Activated T-cell treated with anti-CD3 and anti-CD28 coated beads, Interleukin-2, amount 50 U/mL, for 4 hours (primary cell): ENCODE data around the gene GMPPA. TPM values are rescaled to one million over a fixed set of nuclear protein-coding genes. Genes with fewer than 3 reads are reported as not detected.
A peak's percentile ranks its signal among the peaks of the same experiment; 100 is the strongest.

Experiments used
- ATAC-seq, 2 donors: fragments of 200-7000 bp; cut with Tn5 transposase; one replicate each; pipeline ENCODE4 v1.10.0; 2021
- DNase-seq: peaks from one replicate; pipeline ENCODE4 v3.0.0-alpha.2; 2020
- H3K27me3 Mint-ChIP-seq: one replicate; pipeline ENCODE4 v1.8.0; 2021; ENCODE audit warnings: low read depth, mixed read lengths
- H3K36me3 Mint-ChIP-seq: one replicate; pipeline ENCODE4 v1.8.0; 2022; ENCODE audit warnings: mixed read lengths; ENCODE audit not compliant: insufficient read depth
- H3K4me1 Mint-ChIP-seq: one replicate; pipeline ENCODE4 v1.8.0; 2021; ENCODE audit warnings: low read depth, mixed read lengths
- H3K4me3 Mint-ChIP-seq: one replicate; pipeline ENCODE4 v1.8.0; 2021; ENCODE audit warnings: mild to moderate bottlenecking, moderate library complexity, mixed read lengths
- H3K9me3 Mint-ChIP-seq: one replicate; pipeline ENCODE4 v1.8.0; 2021; ENCODE audit warnings: mixed read lengths
- total RNA-seq, 3 donors: library from RNA; stranded (reverse); gene quantifications; one replicate each; pipeline ENCODE4 v1.2.1, GENCODE V29; 2021

GMPPA gene
- total RNA-seq, 3 donors from 2014 or later: 36.8 to 47.9 (median 46.7) TPM

GRCh38 chr2:219499058-219499307 lies 292 bp downstream of the GMPPA start:
- Mint-ChIP-seq H3K27me3 (peaks cover 36% of the 10 kb centered on the region), H3K36me3 (peaks cover 15% of the 10 kb centered on the region), H3K4me1 (peaks cover 31% of the 10 kb centered on the region), H3K9me3 (no peaks in the 10 kb centered on the region), H3K4me3 (peak overlapping the region; percentile 98)
- DNase-seq (no peak), ATAC-seq (no peak)

- ATAC-seq (no peak), DNase-seq (no peak)
- Mint-ChIP-seq H3K4me1 (peaks cover 31% of the 10 kb centered on the region), H3K9me3 (no peaks in the 10 kb centered on the region), H3K27me3 (peaks cover 30% of the 10 kb centered on the region), H3K4me3 (peak overlapping the region; percentile 98), H3K36me3 (peaks cover 21% of the 10 kb centered on the region)
Observed at GRCh38 chr2:219499555-219499954, 864 bp downstream of the GMPPA start.

GRCh38 chr2:219500135-219500534 lies 1.4 kb downstream of the GMPPA start:
- Mint-ChIP-seq H3K36me3 (peaks cover 27% of the 10 kb centered on the region), H3K4me1 (peaks cover 31% of the 10 kb centered on the region), H3K4me3 (peak overlapping the region; percentile 98), H3K27me3 (peaks cover 24% of the 10 kb centered on the region), H3K9me3 (no peaks in the 10 kb centered on the region)
- ATAC-seq: no peak
- no peak for DNase-seq

- ATAC-seq (no peak), DNase-seq (no peak)
- Mint-ChIP-seq H3K36me3 (peaks cover 40% of the 10 kb centered on the region), H3K4me1 (peaks cover 28% of the 10 kb centered on the region), H3K9me3 (no peaks in the 10 kb centered on the region), H3K27me3 (peaks cover 12% of the 10 kb centered on the region), H3K4me3 (no peak overlapping the region)
Observed at GRCh38 chr2:219501849-219502248, 3.2 kb downstream of the GMPPA start.

- Mint-ChIP-seq H3K4me1 (peaks cover 23% of the 10 kb centered on the region), H3K27me3 (peaks cover 9% of the 10 kb centered on the region), H3K36me3 (peaks cover 43% of the 10 kb centered on the region), H3K4me3 (no peak overlapping the region), H3K9me3 (no peaks in the 10 kb centered on the region)
- DNase-seq: no peak
- no peak for ATAC-seq
Observed at GRCh38 chr2:219502618-219503017, 3.9 kb downstream of the GMPPA start.

- Mint-ChIP-seq H3K36me3 (peaks cover 36% of the 10 kb centered on the region), H3K4me3 (no peak overlapping the region), H3K4me1 (peaks cover 11% of the 10 kb centered on the region), H3K27me3 (peaks cover 15% of the 10 kb centered on the region), H3K9me3 (no peaks in the 10 kb centered on the region)
- no peak for DNase-seq
- ATAC-seq: no peak
Observed at GRCh38 chr2:219505585-219505984, 6.9 kb downstream of the GMPPA start.

GRCh38 chr2:219506153-219506801 lies 7.6 kb downstream of the GMPPA start:
- Mint-ChIP-seq H3K9me3 (no peaks in the 10 kb centered on the region), H3K4me1 (peaks cover 11% of the 10 kb centered on the region), H3K27me3 (peaks cover 21% of the 10 kb centered on the region), H3K4me3 (no peak overlapping the region), H3K36me3 (peaks cover 36% of the 10 kb centered on the region)
- DNase-seq (no peak), ATAC-seq (no peak)

- peaks cover 35% of the 10 kb centered on the region for H3K36me3 Mint-ChIP-seq
- H3K27me3 Mint-ChIP-seq: peaks cover 27% of the 10 kb centered on the region
- no peak overlapping the region for H3K4me3 Mint-ChIP-seq
- ATAC-seq: no peak
- no peak for DNase-seq
- no peaks in the 10 kb centered on the region for H3K9me3 Mint-ChIP-seq
- H3K4me1 Mint-ChIP-seq: peaks cover 11% of the 10 kb centered on the region
Observed at GRCh38 chr2:219506802-219507526, 8.3 kb downstream of the GMPPA start.

- Mint-ChIP-seq H3K4me1 (peaks cover 11% of the 10 kb centered on the region), H3K9me3 (no peaks in the 10 kb centered on the region), H3K27me3 (peaks cover 33% of the 10 kb centered on the region), H3K4me3 (no peak overlapping the region), H3K36me3 (peaks cover 34% of the 10 kb centered on the region)
- ATAC-seq: no peak
- no peak for DNase-seq
Observed at GRCh38 chr2:219507581-219508443, 9.1 kb downstream of the GMPPA start.

GRCh38 chr2:219508444-219508734 lies 9.7 kb downstream of the GMPPA start:
- Mint-ChIP-seq H3K27me3 (peaks cover 38% of the 10 kb centered on the region), H3K9me3 (no peaks in the 10 kb centered on the region), H3K4me3 (no peak overlapping the region), H3K4me1 (peaks cover 15% of the 10 kb centered on the region), H3K36me3 (peaks cover 33% of the 10 kb centered on the region)
- ATAC-seq: no peak
- no peak for DNase-seq

- DNase-seq (no peak), ATAC-seq (peak; percentile 26 to 28)
- H3K9me3 Mint-ChIP-seq: no peaks in the 10 kb centered on the region
- H3K27me3 Mint-ChIP-seq: peaks cover 46% of the 10 kb centered on the region
- no peak overlapping the region for H3K4me3 Mint-ChIP-seq
- peaks cover 26% of the 10 kb centered on the region for H3K36me3 Mint-ChIP-seq
- peaks cover 23% of the 10 kb centered on the region for H3K4me1 Mint-ChIP-seq
Observed at GRCh38 chr2:219508971-219509779, 10.5 kb downstream of the GMPPA start.

- DNase-seq (peak; percentile 32), ATAC-seq (peak; percentile 80 to 86)
- H3K36me3 Mint-ChIP-seq: peaks cover 18% of the 10 kb centered on the region
- H3K9me3 Mint-ChIP-seq: no peaks in the 10 kb centered on the region
- peak overlapping the region; percentile 48 for H3K4me3 Mint-ChIP-seq
- H3K4me1 Mint-ChIP-seq: peaks cover 25% of the 10 kb centered on the region
- peaks cover 50% of the 10 kb centered on the region for H3K27me3 Mint-ChIP-seq
Observed at GRCh38 chr2:219509780-219510511, 11.3 kb downstream of the GMPPA start.

GRCh38 chr2:219510512-219511135 lies 11.9 kb downstream of the GMPPA start:
- Mint-ChIP-seq H3K27me3 (peaks cover 57% of the 10 kb centered on the region), H3K36me3 (peaks cover 11% of the 10 kb centered on the region), H3K4me1 (peaks cover 25% of the 10 kb centered on the region), H3K4me3 (no peak overlapping the region), H3K9me3 (no peaks in the 10 kb centered on the region)
- DNase-seq (no peak), ATAC-seq (no peak)
